ENCODE data around the gene MAPKAPK2.

- no peak for TF ChIP-seq CTCF (conservative IDR thresholded peaks at IDR 0.05; ENCODE audit: low read length)
- TF ChIP-seq EZH2phosphoT487 (IDR thresholded peaks at IDR 0.05; ENCODE audit: borderline replicate concordance, low read depth, low read length): no peak
Observed at GRCh38 chr1:206729050-206729449, 44.3 kb downstream of the MAPKAPK2 start.

All from OCI-LY7 (cell line).